CD14-positive monocyte (primary cell): ENCODE data around the gene MDH1. TPM values are rescaled to one million over a fixed set of nuclear protein-coding genes. Genes with fewer than 3 reads are reported as not detected.
"Not testable (repeated sequence)": the region's sequence is repeated elsewhere in the genome, so short reads cannot be mapped to it uniquely, and the experiment has no call there.

Experiments used
- DNase-seq, 3 donors: peaks; one replicate each; pipeline ENCODE4 v3.0.0-alpha.2; 2011 to 2022
- H2AFZ ChIP-seq: 2 replicates; pipeline ENCODE4 v1.6.0; 2012; ENCODE audit warnings: mild to moderate bottlenecking, low read depth, low read length, inconsistent platforms; ENCODE audit not compliant: insufficient read depth, poor library complexity, severe bottlenecking
- H3K27ac ChIP-seq, 2 donors: 1 replicate in 1 of 2; 2 replicates in 1 of 2; pipeline ENCODE4 v1.5.1; 2012 to 2013; ENCODE audit warnings: low read length in 2 of 2, control low read depth in 1 of 2, inconsistent platforms in 1 of 2, low read depth in 1 of 2, mild to moderate bottlenecking in 1 of 2
- H3K27me3 ChIP-seq, 2 donors: one replicate each; pipeline versions ENCODE4 v1.6.0 to v1.6.1; 2011 to 2013; ENCODE audit warnings: low read length in 2 of 2; ENCODE audit not compliant: control insufficient read depth in 2 of 2, insufficient read depth in 2 of 2
- H3K36me3 ChIP-seq, 2 donors: replicated peaks in 1 of 2; 1 replicate in 1 of 2; 2 replicates in 1 of 2; pipeline versions ENCODE4 v1.5.1 to v1.6.1; 2012 to 2013; ENCODE audit warnings: low read length in 2 of 2, control low read depth in 1 of 2, inconsistent platforms in 1 of 2, mild to moderate bottlenecking in 1 of 2; ENCODE audit not compliant: insufficient read depth in 2 of 2, control insufficient read depth in 1 of 2
- H3K4me1 ChIP-seq, 2 donors: 1 replicate in 1 of 2; 2 replicates in 1 of 2; pipeline versions ENCODE4 v1.5.1 to v1.6.1; 2012 to 2013; ENCODE audit warnings: low read length in 2 of 2, control low read depth in 1 of 2, inconsistent platforms in 1 of 2, mild to moderate bottlenecking in 1 of 2, moderate library complexity in 1 of 2; ENCODE audit not compliant: insufficient read depth in 2 of 2, control insufficient read depth in 1 of 2
- H3K4me2 ChIP-seq: replicated peaks from 2 replicates; pipeline ENCODE3; 2012; ENCODE audit warnings: low read length, moderate library complexity, mild to moderate bottlenecking; ENCODE audit not compliant: poor library complexity, severe bottlenecking; ENCODE audit errors: extremely low read depth
- H3K4me3 ChIP-seq, 3 experiments: fragments of 200-600 bp in 1 of 3; sonication (generic) in 1 of 3; replicated peaks in 1 of 3; 1 replicate in 2 of 3; 2 replicates in 1 of 3; pipeline ENCODE4 v1.5.1; 2011 to 2013; ENCODE audit warnings: low read length in 3 of 3, mild to moderate bottlenecking in 3 of 3, control low read depth in 2 of 3, low read depth in 2 of 3, inconsistent platforms in 1 of 3, moderate library complexity in 1 of 3
- H3K79me2 ChIP-seq: 2 replicates; pipeline ENCODE4 v1.6.0; 2012; ENCODE audit warnings: mild to moderate bottlenecking, control low read depth, inconsistent platforms, low read length, moderate library complexity; ENCODE audit not compliant: insufficient read depth
- H3K9ac ChIP-seq: 2 replicates; pipeline ENCODE4 v1.6.0; 2017; ENCODE audit warnings: low read length, mild to moderate bottlenecking; ENCODE audit not compliant: insufficient read depth, poor library complexity, severe bottlenecking
- H3K9me3 ChIP-seq, 2 donors: replicated peaks in 1 of 2; 1 replicate in 1 of 2; 2 replicates in 1 of 2; pipeline versions ENCODE4 v1.5.1 to v1.6.1; 2012 to 2013; ENCODE audit warnings: low read length in 2 of 2, control low read depth in 1 of 2; ENCODE audit not compliant: control insufficient read depth in 1 of 2, insufficient read depth in 1 of 2
- H4K20me1 ChIP-seq: 2 replicates; pipeline ENCODE4 v1.6.0; 2012; ENCODE audit warnings: mild to moderate bottlenecking, low read length, control low read depth, moderate library complexity; ENCODE audit not compliant: insufficient read depth
- H3K27ac Mint-ChIP-seq, 7 donors: one replicate each; pipeline ENCODE4 v1.8.0; 2020; ENCODE audit warnings: mild to moderate bottlenecking in 7 of 7, mixed read lengths in 7 of 7, moderate library complexity in 6 of 7, inconsistent platforms in 2 of 7
- H3K27me3 Mint-ChIP-seq, 3 donors: one replicate each; pipeline ENCODE4 v1.8.0; 2021 to 2022; ENCODE audit warnings: low read depth in 3 of 3, mild to moderate bottlenecking in 3 of 3, mixed read lengths in 3 of 3, moderate library complexity in 3 of 3, inconsistent platforms in 1 of 3
- H3K36me3 Mint-ChIP-seq, 2 donors: one replicate each; pipeline ENCODE4 v1.8.0; 2020; ENCODE audit warnings: mixed read lengths in 2 of 2, inconsistent platforms in 1 of 2, mild to moderate bottlenecking in 1 of 2
- H3K4me1 Mint-ChIP-seq: one replicate; pipeline ENCODE4 v1.8.0; 2020; ENCODE audit warnings: mild to moderate bottlenecking, mixed read lengths
- H3K4me3 Mint-ChIP-seq, 2 donors: one replicate each; pipeline ENCODE4 v1.8.0; 2020; ENCODE audit warnings: mild to moderate bottlenecking in 2 of 2, mixed read lengths in 2 of 2, moderate library complexity in 1 of 2
- H3K9me3 Mint-ChIP-seq, 7 donors: one replicate each; pipeline ENCODE4 v1.8.0; 2020 to 2022; ENCODE audit warnings: mixed read lengths in 7 of 7, mild to moderate bottlenecking in 6 of 7, moderate library complexity in 6 of 7, inconsistent platforms in 2 of 7
- WGBS: methylation state at CpG from one replicate; pipeline ENCODE4 v1.1.5; 2013; ENCODE audit warnings: missing lambda C conversion rate; ENCODE audit not compliant: insufficient coverage; 5-methylcytosine and 5-hydroxymethylcytosine counted together
- intact Hi-C, 2 donors: fragments of 100-400 bp; cut with micrococcal nuclease; formaldehyde crosslinking; loops; one replicate each; pipeline versions ENCODE4 v1.15.0 to v1.15.1; 2023
- polyA plus RNA-seq, 3 donors: library from polyadenylated mRNA; depleted of rRNA in 1 of 3; unstranded in 2 of 3; stranded (reverse) in 1 of 3; fragments of 300-500 nt in 2 of 3; fragments of >200 nt in 1 of 3; fragmentation: Illumina TruSeq in 2 of 3; gene quantifications; 1 replicate in 2 of 3; 2 replicates in 1 of 3; pipeline ENCODE4 v1.2.3, GENCODE V29; 2012 to 2021
- TF ChIP-seq, protein P1 (sequence below): fragments of 200-600 bp; IDR thresholded peaks from one replicate; pipeline ENCODE4 v1.8.0; 2022; ENCODE audit warnings: antibody characterized with exemption, mild to moderate bottlenecking

Gene MDH1
- polyA plus RNA-seq, 3 donors: 63.2 to 218 (median 197) TPM

DNA sequence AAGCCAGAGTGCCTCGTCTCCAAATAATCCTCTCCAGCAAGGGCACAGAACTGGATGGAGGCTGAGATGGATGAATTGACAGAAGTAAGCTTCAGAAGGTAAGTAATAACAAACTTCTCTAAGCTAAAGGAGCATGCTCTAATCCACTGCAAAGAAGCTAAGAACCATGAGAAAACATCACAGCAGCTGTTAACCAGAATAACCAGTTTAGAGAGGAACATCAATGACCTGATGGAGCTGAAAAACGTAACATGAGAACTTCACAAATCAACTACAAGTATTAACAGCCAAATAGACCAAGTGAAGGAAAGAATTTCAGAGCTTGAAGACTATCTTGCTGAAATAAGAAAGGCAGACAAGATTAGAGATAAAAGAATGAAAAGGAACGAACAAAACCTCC is 32.8 kb upstream of the MDH1 start:
- Histone ChIP-seq H3K9me3 (peaks cover 14 to 23% of the 10 kb centered on the region in 2 donors), H3K4me3 (no peak overlapping the region), H2AFZ (no peak overlapping the region), H4K20me1 (no peaks in the 10 kb centered on the region), H3K36me3 (peaks cover 0 to 10% of the 10 kb centered on the region in 2 donors), H3K79me2 (no peaks in the 10 kb centered on the region), H3K4me1 (no peaks in the 10 kb centered on the region), H3K9ac (no peak overlapping the region), H3K27me3 (no peaks in the 10 kb centered on the region), H3K4me2 (no peak overlapping the region), H3K27ac (no peak overlapping the region)
- no peaks in the 10 kb centered on the region for H3K4me1 Mint-ChIP-seq
- TF ChIP-seq, protein P1, sequence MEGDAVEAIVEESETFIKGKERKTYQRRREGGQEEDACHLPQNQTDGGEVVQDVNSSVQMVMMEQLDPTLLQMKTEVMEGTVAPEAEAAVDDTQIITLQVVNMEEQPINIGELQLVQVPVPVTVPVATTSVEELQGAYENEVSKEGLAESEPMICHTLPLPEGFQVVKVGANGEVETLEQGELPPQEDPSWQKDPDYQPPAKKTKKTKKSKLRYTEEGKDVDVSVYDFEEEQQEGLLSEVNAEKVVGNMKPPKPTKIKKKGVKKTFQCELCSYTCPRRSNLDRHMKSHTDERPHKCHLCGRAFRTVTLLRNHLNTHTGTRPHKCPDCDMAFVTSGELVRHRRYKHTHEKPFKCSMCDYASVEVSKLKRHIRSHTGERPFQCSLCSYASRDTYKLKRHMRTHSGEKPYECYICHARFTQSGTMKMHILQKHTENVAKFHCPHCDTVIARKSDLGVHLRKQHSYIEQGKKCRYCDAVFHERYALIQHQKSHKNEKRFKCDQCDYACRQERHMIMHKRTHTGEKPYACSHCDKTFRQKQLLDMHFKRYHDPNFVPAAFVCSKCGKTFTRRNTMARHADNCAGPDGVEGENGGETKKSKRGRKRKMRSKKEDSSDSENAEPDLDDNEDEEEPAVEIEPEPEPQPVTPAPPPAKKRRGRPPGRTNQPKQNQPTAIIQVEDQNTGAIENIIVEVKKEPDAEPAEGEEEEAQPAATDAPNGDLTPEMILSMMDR: no peak
- no peak overlapping the region for H3K4me3 Mint-ChIP-seq
- no peak for DNase-seq
- peaks cover 22 to 31% of the 10 kb centered on the region in 2 donors for H3K36me3 Mint-ChIP-seq
- no CpG with 5 or more reads among the region's 3 CpGs for WGBS
- no peaks in the 10 kb centered on the region for H3K27me3 Mint-ChIP-seq
- intact Hi-C loops: no loop called here
- H3K27ac Mint-ChIP-seq: no peak overlapping the region
- H3K9me3 Mint-ChIP-seq: peaks cover 28 to 42% (median 34%) of the 10 kb centered on the region in 7 donors

DNA sequence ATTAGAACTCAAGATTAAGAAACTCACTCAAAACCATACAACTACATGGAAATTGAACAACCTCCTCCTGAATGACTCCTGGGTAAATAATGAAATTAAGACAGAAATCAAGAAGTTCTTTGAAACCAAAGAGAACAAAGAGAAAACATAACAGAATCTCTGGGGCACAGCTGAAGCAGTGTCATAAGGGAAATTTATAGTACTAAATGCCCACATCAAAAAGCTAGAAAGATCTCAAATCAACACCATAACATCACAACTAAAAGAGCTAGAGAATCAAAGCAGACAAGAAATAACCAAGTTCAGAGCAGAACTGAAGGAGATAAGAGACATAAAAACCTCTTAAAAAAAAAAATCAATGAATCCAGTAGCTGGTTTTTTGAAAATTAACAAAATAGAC is 30.9 kb upstream of the MDH1 start:
- H3K79me2 ChIP-seq, H2AFZ ChIP-seq, H3K4me3 Mint-ChIP-seq, H3K9ac ChIP-seq, H3K27me3 Mint-ChIP-seq, H3K27ac ChIP-seq, H3K27me3 ChIP-seq, H3K4me2 ChIP-seq, DNase-seq, intact Hi-C loops, H3K4me1 ChIP-seq, H3K27ac Mint-ChIP-seq, H3K4me3 ChIP-seq, H3K4me1 Mint-ChIP-seq, H4K20me1 ChIP-seq: not testable (repeated sequence)
- Histone ChIP-seq H3K9me3 (peaks cover 19 to 23% of the 10 kb centered on the region in 2 donors), H3K36me3 (peaks cover 0 to 10% of the 10 kb centered on the region in 2 donors)
- peaks cover 28 to 48% (median 41%) of the 10 kb centered on the region in 7 donors for H3K9me3 Mint-ChIP-seq
- peaks cover 28 to 35% of the 10 kb centered on the region in 2 donors for H3K36me3 Mint-ChIP-seq

DNA sequence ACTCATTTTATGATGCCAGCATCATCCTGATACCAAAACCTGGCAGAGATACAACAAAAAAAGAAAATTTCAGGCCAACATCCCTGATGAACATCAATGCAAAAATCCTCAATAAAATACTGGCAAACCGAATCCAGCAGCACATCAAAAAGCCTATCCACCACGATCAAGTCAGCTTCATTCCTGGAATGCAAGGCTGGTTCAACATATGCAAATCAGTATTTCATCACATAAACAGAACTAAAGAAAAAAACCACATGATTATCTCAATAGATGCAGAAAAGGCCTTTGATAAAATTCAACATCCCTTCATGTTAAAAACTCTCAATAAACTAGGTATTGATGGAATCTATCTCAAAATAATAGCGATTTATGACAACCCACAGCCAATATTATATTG is 29.8 kb upstream of the MDH1 start:
- H3K27me3 ChIP-seq, intact Hi-C loops, H3K4me2 ChIP-seq, H2AFZ ChIP-seq, H3K27me3 Mint-ChIP-seq, H4K20me1 ChIP-seq, DNase-seq, H3K4me3 Mint-ChIP-seq, H3K4me1 Mint-ChIP-seq, H3K9ac ChIP-seq, H3K27ac ChIP-seq, H3K4me3 ChIP-seq, H3K79me2 ChIP-seq, H3K27ac Mint-ChIP-seq, H3K4me1 ChIP-seq: not testable (repeated sequence)
- 100% methylated on average over 1 of the region's 3 CpGs for WGBS
- Mint-ChIP-seq H3K9me3 (peaks cover 28 to 48% (median 41%) of the 10 kb centered on the region in 7 donors), H3K36me3 (peaks cover 32 to 42% of the 10 kb centered on the region in 2 donors)
- peaks cover 0 to 10% of the 10 kb centered on the region in 2 donors for H3K36me3 ChIP-seq
- H3K9me3 ChIP-seq: peaks cover 19 to 23% of the 10 kb centered on the region in 2 donors
